ENCODE data around the gene ZBTB7C.

ZBTB7C gene

DNA sequence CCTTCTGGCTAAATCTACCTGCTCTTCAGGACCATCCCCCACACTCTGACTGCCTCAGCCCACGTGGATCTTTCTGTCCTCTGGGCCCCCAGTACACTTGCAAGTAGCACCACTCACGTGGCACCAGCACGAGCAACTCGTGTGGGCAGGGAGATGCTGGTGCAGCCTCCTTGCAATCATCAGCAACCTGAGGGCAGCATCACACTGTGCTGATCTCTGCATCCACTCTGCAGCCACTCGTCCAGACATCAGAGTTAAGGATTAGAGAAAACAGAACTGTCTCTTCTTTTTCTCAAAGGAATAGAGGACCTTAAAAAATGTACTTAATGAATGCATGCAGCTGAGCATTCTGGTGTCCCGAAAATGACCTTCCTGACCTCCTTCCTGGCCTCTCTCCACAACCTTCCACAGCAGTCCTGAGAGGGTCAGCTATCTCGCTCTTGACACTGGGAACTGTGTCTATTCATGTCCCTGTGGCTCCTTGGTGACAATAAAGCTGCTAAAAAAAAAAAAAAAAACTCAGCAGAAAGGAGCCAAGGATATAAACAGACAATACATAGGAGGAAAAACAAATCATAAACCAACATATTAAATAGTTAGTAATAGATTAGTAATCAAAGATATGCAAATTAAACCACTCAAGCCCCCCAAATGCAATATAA is 145.9 kb downstream of the ZBTB7C start:
- H3K9me3 ChIP-seq (ENCODE audit: control insufficient read depth in 1 of 2, low read length in 2 of 2): no peaks in the 10 kb centered on the region
- no peaks in the 10 kb centered on the region for H3K36me3 ChIP-seq (ENCODE audit: control insufficient read depth in 1 of 2, insufficient read depth in 2 of 2, low read length in 2 of 2)
- no peaks in the 10 kb centered on the region for H3K4me1 ChIP-seq (ENCODE audit: control insufficient read depth in 1 of 2, insufficient read depth in 2 of 2, low read length in 2 of 2)
- no peaks in the 10 kb centered on the region for H3K27me3 ChIP-seq (ENCODE audit: low read depth, low read length)
- no peak overlapping the region for H3K4me3 ChIP-seq (ENCODE audit: low read depth in 1 of 2, low read length in 2 of 2)
- no peak overlapping the region for H3K27ac ChIP-seq (ENCODE audit: low read length)

DNA sequence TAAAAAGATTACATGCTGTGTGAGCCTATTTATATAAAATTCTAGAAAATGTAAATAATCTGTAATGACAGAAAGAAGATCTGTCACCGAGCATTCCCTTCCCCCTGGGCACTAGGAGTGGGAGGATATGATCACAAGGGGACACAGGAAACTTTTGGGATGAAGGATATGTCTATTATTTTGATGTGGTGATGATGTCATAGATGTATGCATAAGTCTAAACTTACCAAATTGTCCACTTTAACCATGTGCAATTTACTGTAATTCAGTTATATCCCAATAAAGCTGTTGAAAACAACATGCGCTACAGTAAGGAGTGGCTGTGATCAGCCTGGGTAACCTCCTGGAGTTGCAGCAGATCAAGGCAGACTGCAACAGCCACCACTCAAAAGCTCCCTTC is 148.9 kb downstream of the ZBTB7C start:
- H3K36me3 ChIP-seq (ENCODE audit: control insufficient read depth in 1 of 2, insufficient read depth in 2 of 2, low read length in 2 of 2): no peaks in the 10 kb centered on the region
- no peaks in the 10 kb centered on the region for H3K4me1 ChIP-seq (ENCODE audit: control insufficient read depth in 1 of 2, insufficient read depth in 2 of 2, low read length in 2 of 2)
- no peaks in the 10 kb centered on the region for H3K27me3 ChIP-seq (ENCODE audit: low read depth, low read length)
- H3K9me3 ChIP-seq (ENCODE audit: control insufficient read depth in 1 of 2, low read length in 2 of 2): no peaks in the 10 kb centered on the region
- no peak overlapping the region for H3K27ac ChIP-seq (ENCODE audit: low read length)
- H3K4me3 ChIP-seq (ENCODE audit: low read depth in 1 of 2, low read length in 2 of 2): no peak overlapping the region

DNA sequence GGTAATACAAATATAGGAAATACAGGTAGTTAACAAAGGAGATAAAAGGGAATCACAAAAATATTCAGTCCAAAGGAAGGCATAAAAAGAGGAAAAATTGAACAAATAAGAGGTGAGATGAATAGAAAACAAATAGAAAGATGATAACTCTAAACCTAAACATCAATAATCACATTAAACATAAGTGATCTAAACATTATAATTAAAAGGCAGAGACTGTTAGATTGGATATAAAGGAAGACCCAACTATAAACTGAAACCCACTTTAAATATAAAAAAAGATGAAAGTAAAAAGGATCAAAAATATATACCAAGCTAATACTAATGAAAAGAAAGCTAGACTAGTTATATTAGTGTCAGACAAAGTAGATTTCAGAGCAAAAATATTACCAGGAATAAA is 152.3 kb downstream of the ZBTB7C start:
- Histone ChIP-seq H3K27me3 (ENCODE audit: low read depth, low read length) (no peaks in the 10 kb centered on the region), H3K4me3 (ENCODE audit: low read depth in 1 of 2, low read length in 2 of 2) (no peak overlapping the region), H3K36me3 (ENCODE audit: control insufficient read depth in 1 of 2, insufficient read depth in 2 of 2, low read length in 2 of 2) (no peaks in the 10 kb centered on the region), H3K27ac (ENCODE audit: low read length) (no peak overlapping the region), H3K4me1 (ENCODE audit: control insufficient read depth in 1 of 2, insufficient read depth in 2 of 2, low read length in 2 of 2) (no peaks in the 10 kb centered on the region), H3K9me3 (ENCODE audit: control insufficient read depth in 1 of 2, low read length in 2 of 2) (no peaks in the 10 kb centered on the region)

DNA sequence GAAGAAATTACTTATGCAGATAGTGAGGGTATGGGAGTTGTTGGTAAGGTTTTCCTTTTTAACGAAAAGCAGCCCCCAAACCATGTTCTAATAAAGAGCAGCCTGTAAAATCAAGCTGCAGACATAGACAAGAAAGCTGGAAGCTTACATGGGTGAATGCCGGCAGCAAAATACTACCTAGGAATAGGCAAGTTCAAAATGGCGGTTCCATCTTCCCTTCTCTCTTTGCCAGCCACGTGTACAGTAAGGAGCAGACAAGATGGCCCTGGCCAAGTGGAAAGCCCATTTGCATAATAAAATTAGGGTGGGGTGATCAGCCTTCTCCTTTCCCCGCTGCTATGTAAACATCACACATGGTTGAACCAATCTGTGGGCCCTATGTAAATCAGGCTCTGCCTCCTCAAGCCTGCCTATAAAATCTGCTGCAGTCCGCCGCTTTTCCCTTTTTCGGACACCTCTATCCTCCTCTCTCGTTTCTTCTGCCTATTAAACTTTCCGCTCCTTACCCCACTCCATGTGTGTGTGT is 155.0 kb downstream of the ZBTB7C start:
- Histone ChIP-seq H3K9me3 (ENCODE audit: control insufficient read depth in 1 of 2, low read length in 2 of 2) (no peaks in the 10 kb centered on the region), H3K27ac (ENCODE audit: low read length) (no peak overlapping the region), H3K4me3 (ENCODE audit: low read depth in 1 of 2, low read length in 2 of 2) (no peak overlapping the region), H3K27me3 (ENCODE audit: low read depth, low read length) (no peaks in the 10 kb centered on the region), H3K36me3 (ENCODE audit: control insufficient read depth in 1 of 2, insufficient read depth in 2 of 2, low read length in 2 of 2) (no peaks in the 10 kb centered on the region), H3K4me1 (ENCODE audit: control insufficient read depth in 1 of 2, insufficient read depth in 2 of 2, low read length in 2 of 2) (no peaks in the 10 kb centered on the region)

DNA sequence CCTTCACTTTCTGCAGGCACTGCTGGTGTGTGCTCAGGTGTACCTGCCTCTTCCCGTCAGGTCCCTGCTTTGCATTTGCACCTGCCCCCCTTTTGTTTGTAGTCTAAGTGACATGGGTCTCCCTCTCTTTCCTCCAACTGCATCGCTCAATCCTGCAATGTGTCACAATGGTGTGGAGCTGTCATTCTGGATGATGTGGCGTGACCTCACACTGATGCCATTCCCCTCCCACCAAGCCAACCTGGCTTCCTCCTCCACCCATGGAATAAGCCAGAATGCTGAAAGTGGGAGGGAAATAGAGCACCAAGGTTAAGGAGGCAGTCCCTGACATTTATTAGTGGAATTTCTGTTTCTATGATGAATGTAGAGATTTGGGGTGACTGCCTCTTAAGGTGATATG is 156.7 kb downstream of the ZBTB7C start:
- no peak overlapping the region for H3K4me3 ChIP-seq (ENCODE audit: low read depth in 1 of 2, low read length in 2 of 2)
- H3K27me3 ChIP-seq (ENCODE audit: low read depth, low read length): no peaks in the 10 kb centered on the region
- no peaks in the 10 kb centered on the region for H3K36me3 ChIP-seq (ENCODE audit: control insufficient read depth in 1 of 2, insufficient read depth in 2 of 2, low read length in 2 of 2)
- H3K27ac ChIP-seq (ENCODE audit: low read length): no peak overlapping the region
- no peaks in the 10 kb centered on the region for H3K4me1 ChIP-seq (ENCODE audit: control insufficient read depth in 1 of 2, insufficient read depth in 2 of 2, low read length in 2 of 2)
- H3K9me3 ChIP-seq (ENCODE audit: control insufficient read depth in 1 of 2, low read length in 2 of 2): no peaks in the 10 kb centered on the region

DNA sequence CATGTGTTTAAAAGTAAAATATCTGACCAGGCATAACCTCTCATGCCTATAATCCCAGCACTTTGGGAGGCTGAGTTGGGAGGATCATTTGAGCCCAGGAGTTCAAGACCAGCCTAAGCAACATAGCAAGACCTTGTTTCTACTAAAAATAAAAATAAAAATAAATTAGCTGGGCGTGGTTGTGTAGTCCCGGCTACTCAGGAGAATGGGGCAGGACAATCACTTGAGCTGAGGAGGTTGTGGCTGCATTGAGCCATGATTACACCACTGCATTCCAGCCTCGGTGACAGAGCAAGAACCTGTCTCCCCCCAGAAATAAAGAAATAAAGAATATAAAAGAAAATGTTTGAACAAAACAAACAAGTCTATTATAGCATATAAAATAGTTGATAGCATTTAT is 158.3 kb downstream of the ZBTB7C start:
- Histone ChIP-seq H3K27me3 (ENCODE audit: low read depth, low read length) (no peaks in the 10 kb centered on the region), H3K4me1 (ENCODE audit: control insufficient read depth in 1 of 2, insufficient read depth in 2 of 2, low read length in 2 of 2) (no peaks in the 10 kb centered on the region), H3K36me3 (ENCODE audit: control insufficient read depth in 1 of 2, insufficient read depth in 2 of 2, low read length in 2 of 2) (no peaks in the 10 kb centered on the region), H3K4me3 (ENCODE audit: low read depth in 1 of 2, low read length in 2 of 2) (no peak overlapping the region), H3K27ac (ENCODE audit: low read length) (no peak overlapping the region), H3K9me3 (ENCODE audit: control insufficient read depth in 1 of 2, low read length in 2 of 2) (no peaks in the 10 kb centered on the region)

DNA sequence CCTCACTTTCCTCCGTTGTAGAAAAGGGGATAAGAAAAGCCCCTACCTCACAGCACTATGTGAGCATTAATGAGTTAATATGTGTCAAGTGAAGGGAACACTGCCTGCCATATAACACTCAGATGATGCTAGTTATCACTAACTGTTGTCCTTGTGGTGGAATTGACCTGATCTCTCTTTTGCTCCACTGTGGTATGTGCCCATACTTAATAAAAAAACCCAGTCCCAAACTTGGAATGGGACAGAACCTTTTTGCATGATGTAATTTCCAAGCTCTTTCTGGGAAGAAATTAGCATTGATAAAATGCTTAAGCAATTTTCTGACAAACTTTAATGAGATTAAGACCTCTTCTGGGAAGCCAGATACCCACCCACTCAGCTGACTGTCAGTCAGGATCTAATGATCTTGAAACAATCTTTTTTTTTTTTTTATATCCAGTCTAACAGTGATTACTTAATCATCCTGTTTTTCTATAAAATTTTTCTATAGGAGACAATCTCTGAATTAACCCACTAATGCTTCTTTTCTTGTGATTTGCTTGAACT is 158.7 kb downstream of the ZBTB7C start:
- Histone ChIP-seq H3K9me3 (ENCODE audit: control insufficient read depth in 1 of 2, low read length in 2 of 2) (no peaks in the 10 kb centered on the region), H3K36me3 (ENCODE audit: control insufficient read depth in 1 of 2, insufficient read depth in 2 of 2, low read length in 2 of 2) (no peaks in the 10 kb centered on the region), H3K4me1 (ENCODE audit: control insufficient read depth in 1 of 2, insufficient read depth in 2 of 2, low read length in 2 of 2) (no peaks in the 10 kb centered on the region), H3K27me3 (ENCODE audit: low read depth, low read length) (no peaks in the 10 kb centered on the region), H3K4me3 (ENCODE audit: low read depth in 1 of 2, low read length in 2 of 2) (no peak overlapping the region), H3K27ac (ENCODE audit: low read length) (no peak overlapping the region)

DNA sequence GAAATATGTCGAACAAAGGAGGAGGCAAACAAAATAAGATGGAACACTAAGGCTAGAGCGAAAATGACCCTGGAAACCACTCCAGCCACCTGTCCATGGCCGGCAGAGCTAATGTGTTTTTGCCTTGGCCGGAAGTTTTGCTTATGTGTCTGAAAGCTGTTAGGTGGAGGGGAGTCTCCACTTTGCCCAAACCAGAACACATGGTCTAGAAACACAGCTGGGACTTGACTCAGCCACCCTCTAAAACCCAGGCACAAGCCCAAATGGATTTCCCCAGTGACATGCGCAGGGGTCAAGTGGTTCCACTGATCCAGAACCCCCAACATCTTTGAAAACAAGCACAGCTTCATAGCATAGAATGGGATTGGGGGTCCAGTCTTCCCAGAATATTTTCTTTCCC is 159.3 kb downstream of the ZBTB7C start:
- Histone ChIP-seq H3K36me3 (ENCODE audit: control insufficient read depth in 1 of 2, insufficient read depth in 2 of 2, low read length in 2 of 2) (no peaks in the 10 kb centered on the region), H3K27ac (ENCODE audit: low read length) (no peak overlapping the region), H3K27me3 (ENCODE audit: low read depth, low read length) (no peaks in the 10 kb centered on the region), H3K9me3 (ENCODE audit: control insufficient read depth in 1 of 2, low read length in 2 of 2) (no peaks in the 10 kb centered on the region), H3K4me1 (ENCODE audit: control insufficient read depth in 1 of 2, insufficient read depth in 2 of 2, low read length in 2 of 2) (no peaks in the 10 kb centered on the region), H3K4me3 (ENCODE audit: low read depth in 1 of 2, low read length in 2 of 2) (no peak overlapping the region)

DNA sequence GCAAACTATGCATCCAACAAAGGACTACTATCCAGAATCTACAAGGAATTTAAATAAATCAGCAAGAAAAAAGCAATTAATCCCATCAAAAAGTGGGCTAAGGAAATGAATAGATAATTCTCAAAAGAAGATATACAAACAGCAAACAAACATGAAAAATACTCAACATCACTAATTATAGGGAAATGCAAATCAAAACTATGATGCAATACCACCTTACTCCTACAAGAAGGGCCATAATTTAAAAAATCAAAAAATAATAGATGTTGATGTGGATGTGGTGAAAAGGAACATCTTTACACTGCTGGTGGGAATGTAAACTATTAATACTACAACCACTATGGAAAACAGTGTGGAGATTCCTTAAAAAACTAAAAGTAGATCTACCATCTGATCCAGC is 164.7 kb downstream of the ZBTB7C start:
- Histone ChIP-seq H3K9me3 (ENCODE audit: control insufficient read depth in 1 of 2, low read length in 2 of 2) (peaks cover 0 to 8% of the 10 kb centered on the region in 2 donors), H3K36me3 (ENCODE audit: control insufficient read depth in 1 of 2, insufficient read depth in 2 of 2, low read length in 2 of 2) (no peaks in the 10 kb centered on the region), H3K27me3 (ENCODE audit: low read depth, low read length) (no peaks in the 10 kb centered on the region), H3K27ac (ENCODE audit: low read length) (no peak overlapping the region), H3K4me3 (ENCODE audit: low read depth in 1 of 2, low read length in 2 of 2) (no peak overlapping the region), H3K4me1 (ENCODE audit: control insufficient read depth in 1 of 2, insufficient read depth in 2 of 2, low read length in 2 of 2) (no peaks in the 10 kb centered on the region)

DNA sequence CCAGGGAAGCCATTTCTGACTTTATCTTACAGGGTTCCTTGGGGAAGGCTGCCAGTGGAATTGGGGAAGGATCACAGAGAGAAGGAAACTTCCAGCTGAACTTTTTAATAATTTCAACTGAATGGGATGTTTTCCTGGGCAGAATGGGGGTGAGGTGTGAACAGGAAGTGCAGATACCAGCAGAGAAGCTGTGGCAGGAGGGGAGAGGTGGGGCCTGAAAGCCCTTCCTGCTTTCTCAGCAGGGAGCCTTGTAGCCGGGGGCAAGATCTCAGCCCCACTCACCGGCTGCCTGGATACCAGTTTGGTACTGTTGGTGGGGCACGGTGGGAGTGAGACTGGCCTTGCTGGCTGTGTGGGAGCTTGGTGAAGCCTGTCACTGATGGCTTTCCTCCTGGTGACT is 170.5 kb downstream of the ZBTB7C start:
- Histone ChIP-seq H3K4me1 (ENCODE audit: control insufficient read depth in 1 of 2, insufficient read depth in 2 of 2, low read length in 2 of 2) (no peaks in the 10 kb centered on the region), H3K27me3 (ENCODE audit: low read depth, low read length) (no peaks in the 10 kb centered on the region), H3K4me3 (ENCODE audit: low read depth in 1 of 2, low read length in 2 of 2) (no peak overlapping the region), H3K27ac (ENCODE audit: low read length) (no peak overlapping the region), H3K9me3 (ENCODE audit: control insufficient read depth in 1 of 2, low read length in 2 of 2) (peaks cover 0 to 11% of the 10 kb centered on the region in 2 donors), H3K36me3 (ENCODE audit: control insufficient read depth in 1 of 2, insufficient read depth in 2 of 2, low read length in 2 of 2) (no peaks in the 10 kb centered on the region)

DNA sequence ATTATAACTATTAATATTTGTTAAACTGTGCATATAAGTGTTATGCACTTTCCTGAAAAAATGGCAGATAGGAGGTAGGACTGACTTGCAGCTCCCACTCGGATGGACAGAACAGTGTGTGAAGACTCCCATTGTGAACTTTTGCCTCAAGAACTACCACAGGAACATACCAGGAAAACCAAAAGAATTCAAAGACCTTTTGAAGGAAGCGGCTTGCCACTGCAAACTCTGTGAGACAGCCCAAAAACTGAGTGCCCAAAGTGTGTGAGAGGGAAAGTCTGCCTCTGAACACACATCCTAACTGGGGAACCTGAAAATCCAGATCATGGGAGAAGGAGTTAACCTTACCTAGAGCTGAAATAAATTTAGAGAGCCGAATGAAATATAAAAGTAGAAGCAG is 171.0 kb downstream of the ZBTB7C start:
- no peak overlapping the region for H3K4me3 ChIP-seq (ENCODE audit: low read depth in 1 of 2, low read length in 2 of 2)
- H3K27me3 ChIP-seq (ENCODE audit: low read depth, low read length): no peaks in the 10 kb centered on the region
- no peaks in the 10 kb centered on the region for H3K4me1 ChIP-seq (ENCODE audit: control insufficient read depth in 1 of 2, insufficient read depth in 2 of 2, low read length in 2 of 2)
- H3K9me3 ChIP-seq (ENCODE audit: control insufficient read depth in 1 of 2, low read length in 2 of 2): peaks cover 0 to 11% of the 10 kb centered on the region in 2 donors
- no peak overlapping the region for H3K27ac ChIP-seq (ENCODE audit: low read length)
- H3K36me3 ChIP-seq (ENCODE audit: control insufficient read depth in 1 of 2, insufficient read depth in 2 of 2, low read length in 2 of 2): no peaks in the 10 kb centered on the region

DNA sequence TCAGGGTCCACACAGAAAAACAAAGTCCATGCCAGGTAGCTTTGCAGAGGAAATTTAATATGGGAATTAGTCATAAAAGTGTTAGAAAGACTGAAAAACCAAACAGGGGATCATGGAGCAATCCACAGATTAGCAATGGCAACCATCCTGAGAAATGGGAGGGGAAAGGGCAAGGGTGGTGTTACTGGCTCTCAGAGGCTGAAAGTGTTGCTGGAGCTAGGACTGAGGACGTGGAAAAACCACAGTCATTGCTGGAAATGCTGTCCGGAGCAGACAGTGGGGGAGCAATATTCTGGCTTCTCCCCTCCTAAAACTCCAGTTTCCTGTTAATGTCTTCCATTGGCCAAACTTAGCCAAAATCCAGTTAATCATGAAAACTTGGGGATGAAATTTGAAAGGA is 172.4 kb downstream of the ZBTB7C start:
- Histone ChIP-seq H3K9me3 (ENCODE audit: control insufficient read depth in 1 of 2, low read length in 2 of 2) (peaks cover 0 to 11% of the 10 kb centered on the region in 2 donors), H3K36me3 (ENCODE audit: control insufficient read depth in 1 of 2, insufficient read depth in 2 of 2, low read length in 2 of 2) (no peaks in the 10 kb centered on the region), H3K4me1 (ENCODE audit: control insufficient read depth in 1 of 2, insufficient read depth in 2 of 2, low read length in 2 of 2) (no peaks in the 10 kb centered on the region), H3K27ac (ENCODE audit: low read length) (no peak overlapping the region), H3K27me3 (ENCODE audit: low read depth, low read length) (no peaks in the 10 kb centered on the region), H3K4me3 (ENCODE audit: low read depth in 1 of 2, low read length in 2 of 2) (no peak overlapping the region)
